Measurements from ENCODE around the gene NDRG3.
"Not testable (repeated sequence)": the region's sequence is repeated elsewhere in the genome, so short reads cannot be mapped to it uniquely, and the experiment has no call there.

NDRG3 gene

GRCh38 chr20:36686504-36686903 lies 59.4 kb downstream of the NDRG3 start:
- DNase-seq, result no peak

DNA sequence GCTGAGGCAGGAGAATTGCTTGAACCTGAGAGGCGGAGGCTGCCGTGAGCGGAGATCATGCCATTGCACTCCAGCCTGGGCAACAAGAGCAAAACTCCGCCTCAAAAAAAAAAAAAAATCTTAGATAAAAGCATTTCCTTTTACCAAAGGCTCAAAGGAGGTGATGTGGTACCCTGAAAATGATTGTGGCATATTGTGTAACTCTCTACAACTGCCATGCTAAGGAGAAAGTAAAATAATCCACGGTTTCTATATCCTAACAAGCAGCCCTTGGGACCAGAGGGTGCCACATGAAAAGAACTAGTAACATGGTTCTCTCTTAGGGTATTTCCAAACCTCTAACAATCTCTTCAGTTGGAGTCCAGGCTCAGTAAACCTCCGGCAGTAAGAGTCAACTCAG lies 61.1 kb downstream of the NDRG3 start:
- no peak for DNase-seq

GRCh38 chr20:36682311-36682710 lies 63.6 kb downstream of the NDRG3 start:
- DNase-seq, result no peak

GRCh38 chr20:36677422-36677771 lies 68.5 kb downstream of the NDRG3 start:
- DNase-seq, result no peak

- no peak for DNase-seq
These were observed 69.0 kb downstream of the NDRG3 start for GRCh38 chr20:36676701-36677421.

- DNase-seq, result not testable (repeated sequence)
These were observed 70.3 kb downstream of the NDRG3 start for GRCh38 chr20:36675545-36675944.

DNA sequence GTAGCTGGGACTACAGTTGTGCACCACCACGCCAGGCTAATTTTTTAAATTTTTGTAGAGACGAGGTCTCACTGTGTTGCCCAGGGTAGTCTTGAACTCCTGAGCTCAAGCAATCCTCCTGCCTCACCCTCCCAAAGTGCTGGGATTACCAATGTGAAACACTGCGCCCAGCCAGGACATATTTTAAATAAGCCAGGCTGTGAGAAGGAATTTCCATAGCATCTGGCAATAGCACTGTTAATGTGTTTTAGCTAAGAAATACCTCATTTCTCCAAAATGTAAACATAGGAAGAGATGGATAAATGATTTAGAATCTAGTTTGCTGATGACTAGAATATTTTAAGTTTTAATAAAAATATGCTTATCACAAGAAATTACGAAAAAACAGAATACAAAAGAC lies 72.9 kb downstream of the NDRG3 start:
- DNase-seq, result no peak

DNA sequence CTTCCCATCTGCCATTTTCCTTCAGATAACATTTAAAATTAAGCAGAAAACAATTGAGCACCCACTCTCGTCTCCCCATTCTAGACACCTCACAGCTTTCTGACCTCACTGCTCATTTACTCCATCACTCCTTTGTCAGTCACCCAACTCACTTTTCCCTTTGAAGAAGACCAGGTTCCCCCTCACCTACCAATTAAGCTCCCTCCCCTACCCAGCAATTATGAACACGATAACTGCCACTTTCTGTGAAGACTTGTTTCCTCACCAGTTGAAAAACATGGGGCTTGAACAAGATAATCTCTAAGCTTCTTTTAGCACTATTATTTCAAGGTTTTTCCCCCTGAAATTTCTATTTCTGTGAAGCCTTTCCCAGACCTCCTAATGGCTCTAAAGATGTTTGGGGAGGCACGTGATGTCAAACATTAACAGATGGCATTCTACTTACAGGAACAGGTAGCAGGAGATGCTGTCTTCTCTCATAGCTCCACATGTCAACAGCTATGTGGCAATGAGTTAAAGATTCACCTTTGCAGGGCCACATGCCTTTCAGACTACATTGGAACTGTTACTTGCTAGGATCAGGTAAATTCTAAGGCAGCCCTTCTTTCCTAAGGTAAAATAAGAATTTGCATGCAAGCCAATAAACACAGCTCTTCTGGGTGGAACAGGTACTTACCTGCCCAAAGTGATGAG lies 75.1 kb downstream of the NDRG3 start:
- no peak for DNase-seq

GRCh38 chr20:36666181-36666740 lies 79.6 kb downstream of the NDRG3 start:
- DNase-seq, result no peak

DNA sequence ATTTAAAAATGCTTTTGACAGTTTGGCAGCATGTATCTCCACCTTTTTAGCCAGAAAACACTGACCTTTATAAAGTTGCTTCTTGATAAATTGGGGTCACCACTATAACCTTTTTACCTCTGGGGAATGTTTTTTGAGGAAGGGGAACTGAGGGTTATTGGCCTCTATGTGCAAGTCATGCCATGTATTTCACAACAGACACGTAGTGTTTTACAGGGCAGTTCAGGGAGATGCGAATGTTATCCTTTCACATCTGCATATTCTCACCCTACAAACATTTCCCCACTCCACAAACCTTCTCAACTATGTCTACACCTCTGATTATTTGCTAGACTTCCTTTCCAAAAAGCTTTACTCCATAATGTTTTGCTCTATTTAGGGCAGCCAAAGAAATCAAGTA lies 82.9 kb downstream of the NDRG3 start:
- DNase-seq, result no peak

DNA sequence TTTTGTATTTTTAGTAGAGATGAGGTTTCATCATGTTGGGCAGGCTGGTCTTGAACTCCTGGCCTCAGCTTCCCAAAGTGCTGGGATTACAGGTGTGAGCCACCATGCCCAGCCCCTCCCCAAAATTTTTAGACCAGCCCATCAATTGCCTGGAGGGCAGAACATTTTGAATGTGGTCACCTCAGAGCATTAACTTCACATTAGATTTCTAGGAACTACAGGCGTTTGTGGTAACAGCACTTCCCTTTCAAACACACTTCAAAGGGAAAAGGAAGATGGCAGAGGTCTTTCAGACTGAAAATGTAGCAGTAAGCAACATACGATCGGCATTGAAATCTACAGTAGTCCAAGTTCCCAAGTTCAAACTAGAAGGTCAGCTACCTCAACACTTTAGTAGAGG lies 87.6 kb downstream of the NDRG3 start:
- no peak for DNase-seq

DNA sequence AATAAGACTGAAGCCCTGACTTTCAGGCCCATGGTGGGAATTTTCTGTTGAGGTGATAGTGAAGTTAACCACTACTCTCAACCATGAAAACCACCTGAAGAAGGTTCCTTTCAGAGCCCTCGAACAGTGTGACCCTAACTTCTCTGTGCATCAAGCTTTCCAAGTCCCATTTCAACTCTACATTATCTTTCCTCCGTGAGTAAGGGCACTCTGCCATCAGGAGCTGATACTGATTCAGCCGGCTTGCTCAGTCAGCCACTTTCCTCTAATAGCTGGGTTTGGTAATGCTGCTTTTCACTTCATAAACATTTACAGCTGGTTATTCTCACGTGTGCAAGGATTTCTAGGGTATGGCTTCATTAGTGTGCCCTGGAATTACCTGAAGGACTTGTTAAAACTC lies 89.2 kb downstream of the NDRG3 start:
- no peak for DNase-seq

- no peak for DNase-seq
These were observed 90.9 kb downstream of the NDRG3 start for GRCh38 chr20:36655004-36655403.

- no peak for DNase-seq
These were observed 91.4 kb downstream of the NDRG3 start for GRCh38 chr20:36654506-36654905.

- no peak for DNase-seq
These were observed 92.4 kb downstream of the NDRG3 start for GRCh38 chr20:36653456-36653855.

DNA sequence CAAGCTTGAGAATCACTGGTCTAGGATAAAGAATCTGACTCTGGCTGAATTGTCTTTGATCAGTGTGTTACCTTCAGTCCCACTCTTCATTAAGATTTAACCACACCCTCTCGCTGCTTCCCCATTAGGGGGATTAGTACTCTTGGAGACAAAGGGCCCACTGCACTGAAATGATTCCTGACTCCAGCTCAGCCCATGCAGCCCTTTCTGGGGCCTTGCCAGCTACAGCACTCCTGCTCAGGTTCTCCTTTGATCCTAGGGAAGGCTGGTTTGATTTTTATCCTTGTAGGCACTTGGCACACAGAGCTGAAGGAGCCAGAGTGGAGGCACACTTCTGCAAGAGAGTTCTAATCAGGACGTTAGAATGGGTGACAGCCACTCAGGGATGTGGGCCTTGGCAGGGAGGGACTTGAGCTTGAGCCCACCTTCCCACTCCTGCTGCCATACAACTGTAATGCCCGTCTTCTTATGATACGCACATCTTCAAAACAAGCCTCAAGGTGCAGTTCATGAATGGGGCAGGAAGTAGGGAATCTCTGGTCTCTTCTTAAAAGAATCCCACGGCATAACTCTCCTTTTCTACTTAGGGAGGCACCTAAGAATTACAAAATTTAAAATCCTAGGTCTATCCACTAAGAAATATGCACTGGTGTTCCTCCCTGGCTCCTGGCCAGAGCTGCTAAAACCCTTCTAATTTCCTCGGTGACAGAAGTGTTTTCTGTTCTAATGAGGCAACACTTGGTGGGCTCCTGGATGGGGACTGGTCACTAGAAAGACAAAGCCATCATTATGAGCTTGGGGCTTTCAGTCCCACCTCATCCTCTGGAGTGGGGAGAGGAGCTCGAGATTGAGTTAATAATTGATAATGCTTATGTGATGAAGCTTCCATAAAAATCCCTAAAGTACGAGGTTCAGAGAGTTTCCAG lies 98.4 kb downstream of the NDRG3 start:
- no peak for DNase-seq

DNA sequence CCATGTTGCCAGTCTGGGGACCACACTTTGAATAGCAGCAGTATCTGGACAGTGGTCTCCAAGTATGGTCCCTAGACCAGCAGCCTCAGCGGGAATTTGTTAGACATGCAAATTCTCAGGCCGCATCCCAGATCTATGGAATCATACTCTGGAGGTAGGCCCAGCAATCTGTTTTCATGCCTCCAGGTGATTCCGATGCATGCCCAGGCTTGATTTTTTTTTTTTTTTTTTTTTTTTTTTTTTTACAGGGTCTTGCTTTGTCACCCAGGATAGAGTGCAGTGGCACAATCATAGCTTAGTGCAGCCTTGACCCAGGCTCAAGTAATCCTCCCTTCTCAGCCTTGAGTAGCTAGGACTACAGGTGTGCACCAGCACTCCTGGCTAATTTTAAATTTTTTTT lies 99.2 kb downstream of the NDRG3 start:
- no peak for DNase-seq

DNA sequence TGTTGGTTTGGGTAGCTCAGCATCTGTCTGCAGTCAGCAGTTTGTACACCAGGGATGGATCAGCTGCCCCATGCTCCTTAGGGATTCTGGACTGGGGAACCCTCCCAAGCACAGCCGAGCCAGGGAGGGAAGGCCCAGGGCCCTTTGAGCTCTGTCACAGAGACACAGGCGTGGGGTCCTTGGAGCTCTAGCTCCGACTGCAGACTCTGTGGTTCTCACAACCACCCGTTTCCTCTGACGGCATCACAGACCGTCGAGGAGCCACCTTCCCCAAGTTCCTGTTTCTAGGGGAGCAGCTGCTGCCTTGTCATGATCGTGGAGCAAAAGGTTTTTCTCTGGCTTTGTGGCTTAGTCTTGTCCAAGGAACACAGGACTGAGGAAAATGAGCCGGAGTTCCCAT lies 99.9 kb downstream of the NDRG3 start, which contains the start of gene SLA2:
TSS of gene SLA2 (minus strand) at position 199 of the 400 bp plus-strand sequence. CDS start 4,861 bp downstream, outside the sequence.
- peak; percentile 17 for DNase-seq

DNA sequence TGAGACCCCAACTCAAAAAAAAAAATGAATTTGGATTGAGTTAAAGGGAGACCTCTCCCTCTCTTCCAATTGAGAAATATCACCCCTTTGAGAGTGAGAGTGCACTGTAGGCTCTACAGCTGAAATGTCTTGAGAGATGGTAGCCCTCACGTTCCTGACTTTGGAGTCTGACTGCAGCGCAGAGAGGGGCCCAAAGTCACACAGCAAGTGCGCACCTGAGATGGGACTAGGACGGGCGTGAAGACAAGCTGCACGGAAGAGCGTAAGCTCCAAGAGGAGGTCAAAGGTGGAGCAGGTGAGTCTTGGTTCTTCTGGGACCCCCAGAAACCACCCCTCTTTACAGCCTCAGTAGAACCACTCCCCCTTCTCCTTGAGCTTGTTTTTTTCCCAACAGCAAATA lies 100.5 kb downstream of the NDRG3 start:
- DNase-seq, result no peak

GRCh38 chr20:36644706-36645095 lies 101.2 kb downstream of the NDRG3 start:
- no peak for DNase-seq

DNA sequence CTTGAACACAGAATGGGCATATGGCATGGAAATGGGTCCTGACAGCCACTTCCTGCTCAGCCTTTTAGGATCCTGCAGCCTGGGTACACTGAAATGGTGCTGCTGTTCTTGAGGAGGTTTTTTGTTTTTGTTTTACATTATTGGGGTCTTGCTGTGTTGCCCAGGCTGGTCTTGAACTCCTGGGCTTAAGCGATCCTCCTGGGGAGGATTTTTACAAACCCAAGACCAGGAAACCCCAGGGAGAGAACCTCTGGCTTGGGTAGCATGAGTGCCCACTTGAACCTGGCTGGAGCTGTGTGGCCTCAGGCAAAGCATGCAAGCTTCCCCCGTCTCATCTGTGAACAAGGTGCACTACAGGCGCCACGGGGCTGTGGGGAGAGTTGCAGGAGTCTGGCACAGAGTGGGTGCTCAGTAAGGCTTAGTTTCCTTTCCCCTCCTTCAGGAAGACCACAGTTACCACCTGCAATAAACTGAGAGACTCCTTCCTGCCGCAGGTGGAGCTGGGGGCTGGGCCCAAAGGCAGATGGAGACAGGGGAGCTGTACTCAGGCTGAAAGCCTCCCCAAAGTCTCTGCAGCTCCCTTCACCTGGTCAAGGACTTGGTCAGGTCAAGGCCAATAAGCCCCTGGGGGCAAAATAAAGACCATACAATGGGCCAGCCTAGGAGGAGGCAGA lies 101.7 kb downstream of the NDRG3 start:
- no peak for DNase-seq

DNA sequence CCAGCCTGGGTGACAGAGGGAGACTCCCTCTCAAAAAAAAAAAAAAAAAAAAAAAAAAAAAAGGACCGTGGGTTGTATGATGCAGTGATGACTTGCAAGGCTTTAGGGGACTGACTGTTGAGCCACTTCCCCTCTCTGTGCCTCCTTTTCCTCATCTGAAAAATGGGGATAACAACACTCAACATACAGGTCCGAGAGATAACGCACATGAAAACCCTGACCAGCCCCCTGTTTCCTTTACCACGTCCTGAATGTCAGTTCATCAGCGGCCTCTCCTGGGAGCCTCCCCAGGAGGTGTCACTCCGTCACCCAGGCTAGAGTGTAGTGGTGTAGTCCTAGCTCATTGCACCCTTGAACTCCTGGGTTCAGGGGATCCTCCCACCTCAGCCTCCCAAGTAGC lies 103.8 kb downstream of the NDRG3 start:
- DNase-seq, result no peak

GRCh38 chr20:36641506-36641843 lies 104.4 kb downstream of the NDRG3 start:
- no peak for DNase-seq

Data from RPMI8226 (cell line).